Choroid plexus epithelial cell (primary cell): ENCODE results near the gene AOPEP.

Source experiments
- DNase-seq: peaks from one replicate; pipeline ENCODE4 v3.0.0-alpha.2; 2010; ENCODE audit warnings: low read depth
- H3K4me3 ChIP-seq: 2 replicates; pipeline ENCODE4 v1.5.1; 2011; ENCODE audit warnings: low read depth, mild to moderate bottlenecking, control low read depth, low read length, moderate library complexity
- CTCF ChIP-seq: conservative IDR thresholded peaks from 2 replicates; pipeline ENCODE4 v1.5.1; 2011; ENCODE audit warnings: low read depth, mild to moderate bottlenecking, control low read depth, inconsistent platforms, low read length, moderate library complexity

AOPEP gene

GRCh38 chr9:95082401-95083084 lies 356.0 kb downstream of the AOPEP start:
- no peak for DNase-seq
- H3K4me3 ChIP-seq: no peak overlapping the region
- TF ChIP-seq CTCF: no peak

GRCh38 chr9:95083086-95083768 lies 356.7 kb downstream of the AOPEP start:
- no peak for DNase-seq
- TF ChIP-seq CTCF: no peak
- no peak overlapping the region for H3K4me3 ChIP-seq

- DNase-seq: no peak
- no peak overlapping the region for H3K4me3 ChIP-seq
- TF ChIP-seq CTCF: no peak
Observed at GRCh38 chr9:95084254-95084934, 357.9 kb downstream of the AOPEP start.

- no peak overlapping the region for H3K4me3 ChIP-seq
- DNase-seq: no peak
- TF ChIP-seq CTCF: no peak
Observed at GRCh38 chr9:95085036-95085770, 358.7 kb downstream of the AOPEP start.

- no peak for TF ChIP-seq CTCF
- no peak overlapping the region for H3K4me3 ChIP-seq
- no peak for DNase-seq
Observed at GRCh38 chr9:95085861-95086563, 359.5 kb downstream of the AOPEP start.

GRCh38 chr9:95086564-95086955 lies 360.1 kb downstream of the AOPEP start:
- H3K4me3 ChIP-seq: no peak overlapping the region
- TF ChIP-seq CTCF: no peak
- DNase-seq: no peak
